ENCODE data around the gene CERT1.

DNA sequence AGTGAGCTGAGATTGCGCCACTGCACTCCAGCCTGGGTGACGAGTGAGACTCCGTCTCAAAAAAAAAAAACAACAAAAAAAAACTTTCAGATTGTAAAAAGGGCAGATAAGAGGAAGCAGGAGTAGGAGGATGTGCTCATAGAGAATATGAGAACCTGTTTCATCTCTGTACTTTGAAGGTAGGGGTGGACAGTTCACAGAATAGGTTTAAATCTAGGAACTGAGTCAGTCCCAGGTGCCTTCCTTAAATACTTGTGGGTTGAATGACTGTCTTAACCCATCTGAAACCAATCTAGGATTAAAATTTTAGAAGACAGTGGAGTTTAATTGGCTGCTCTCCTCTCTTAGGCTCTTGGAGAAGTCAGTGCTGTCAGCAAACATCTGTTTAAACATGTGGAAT, 12.6 kb upstream of the CERT1 start:
- TF ChIP-seq, protein P1, sequence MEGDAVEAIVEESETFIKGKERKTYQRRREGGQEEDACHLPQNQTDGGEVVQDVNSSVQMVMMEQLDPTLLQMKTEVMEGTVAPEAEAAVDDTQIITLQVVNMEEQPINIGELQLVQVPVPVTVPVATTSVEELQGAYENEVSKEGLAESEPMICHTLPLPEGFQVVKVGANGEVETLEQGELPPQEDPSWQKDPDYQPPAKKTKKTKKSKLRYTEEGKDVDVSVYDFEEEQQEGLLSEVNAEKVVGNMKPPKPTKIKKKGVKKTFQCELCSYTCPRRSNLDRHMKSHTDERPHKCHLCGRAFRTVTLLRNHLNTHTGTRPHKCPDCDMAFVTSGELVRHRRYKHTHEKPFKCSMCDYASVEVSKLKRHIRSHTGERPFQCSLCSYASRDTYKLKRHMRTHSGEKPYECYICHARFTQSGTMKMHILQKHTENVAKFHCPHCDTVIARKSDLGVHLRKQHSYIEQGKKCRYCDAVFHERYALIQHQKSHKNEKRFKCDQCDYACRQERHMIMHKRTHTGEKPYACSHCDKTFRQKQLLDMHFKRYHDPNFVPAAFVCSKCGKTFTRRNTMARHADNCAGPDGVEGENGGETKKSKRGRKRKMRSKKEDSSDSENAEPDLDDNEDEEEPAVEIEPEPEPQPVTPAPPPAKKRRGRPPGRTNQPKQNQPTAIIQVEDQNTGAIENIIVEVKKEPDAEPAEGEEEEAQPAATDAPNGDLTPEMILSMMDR (IDR thresholded peaks at IDR 0.05) = no peak
- TF ChIP-seq POLR2A (IDR thresholded peaks at IDR 0.05; ENCODE audit: low read depth) = no peak

Measured in esophagus muscularis mucosa (tissue), 3 donors.